H7 (cell line): ENCODE results near the gene RASGRP1. TPM values are rescaled to one million over a fixed set of nuclear protein-coding genes. Genes with fewer than 3 reads are reported as not detected.

ENCODE experiments used
- DNase-seq: peaks from one replicate; pipeline ENCODE4 v3.0.0; 2012
- H3K27me3 ChIP-seq: 2 replicates; pipeline ENCODE4 v1.6.0; 2011; ENCODE audit warnings: mild to moderate bottlenecking, low read length; ENCODE audit not compliant: control insufficient read depth, insufficient read depth
- H3K36me3 ChIP-seq: replicated peaks from 2 replicates; pipeline ENCODE4 v1.5.1; 2011; ENCODE audit warnings: low read length; ENCODE audit not compliant: control insufficient read depth, insufficient read depth
- H3K4me3 ChIP-seq: 2 replicates; pipeline ENCODE4 v1.5.1; 2011; ENCODE audit warnings: low read depth, mild to moderate bottlenecking, control low read depth, low read length, moderate library complexity; ENCODE audit not compliant: insufficient read depth
- total RNA-seq: library from RNA; depleted of rRNA; stranded (reverse); fragments of >200 nt; shearing (Covaris generic); gene quantifications from 2 replicates; pipeline ENCODE4 v1.2.3, GENCODE V29; 2014; rRNA removed

The RASGRP1 gene
- total RNA-seq, 1 experiment from 2014 or later: 2.8 TPM

DNA sequence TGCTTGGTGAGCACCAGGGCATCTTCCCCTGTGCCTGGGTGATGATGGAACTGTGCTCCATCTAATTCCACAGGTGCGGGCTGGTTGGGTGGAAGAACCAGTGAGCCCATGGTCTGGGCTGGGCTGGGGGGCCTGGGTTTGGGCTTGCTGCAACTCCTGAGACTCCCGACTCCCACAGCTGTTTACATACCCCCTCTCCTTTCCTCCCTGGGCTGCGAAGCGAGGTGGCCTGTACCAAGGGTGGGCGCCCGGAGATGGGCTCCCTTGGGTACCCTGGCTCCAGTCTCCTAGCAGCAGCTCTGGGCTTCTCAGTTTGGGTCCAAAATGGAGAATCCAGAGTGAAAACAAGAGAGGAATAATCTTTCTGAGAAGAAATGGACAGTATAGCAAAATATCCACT lies 105.1 kb downstream of the RASGRP1 start:
- DNase-seq: no peak
- H3K4me3 ChIP-seq: no peak overlapping the region
- H3K27me3 ChIP-seq: no peaks in the 10 kb centered on the region
- no peaks in the 10 kb centered on the region; the same call in 1 of the 2 replicates for H3K36me3 ChIP-seq

DNA sequence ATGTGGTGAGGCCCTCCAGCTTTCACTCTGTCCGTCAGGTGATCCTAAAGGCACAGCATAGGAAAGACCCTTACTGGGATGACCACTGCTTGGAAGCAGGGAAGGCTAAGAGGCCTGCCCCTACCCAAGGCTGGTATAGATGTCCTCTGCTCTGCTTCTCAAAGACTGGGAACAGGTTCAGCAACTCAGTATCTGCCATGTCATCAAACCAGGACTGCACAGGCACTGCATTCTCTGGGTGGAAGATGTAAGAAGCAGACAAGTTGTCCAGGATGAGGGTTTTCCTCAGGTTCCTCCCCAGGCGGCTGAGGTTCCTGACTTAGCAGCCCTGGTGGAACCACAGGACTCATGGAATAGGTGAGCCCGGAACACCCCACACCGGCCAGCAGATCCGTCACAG lies 106.0 kb downstream of the RASGRP1 start:
- Histone ChIP-seq H3K27me3 (no peaks in the 10 kb centered on the region), H3K4me3 (no peak overlapping the region), H3K36me3 (no peaks in the 10 kb centered on the region; the same call in 1 of the 2 replicates)
- DNase-seq: no peak

DNA sequence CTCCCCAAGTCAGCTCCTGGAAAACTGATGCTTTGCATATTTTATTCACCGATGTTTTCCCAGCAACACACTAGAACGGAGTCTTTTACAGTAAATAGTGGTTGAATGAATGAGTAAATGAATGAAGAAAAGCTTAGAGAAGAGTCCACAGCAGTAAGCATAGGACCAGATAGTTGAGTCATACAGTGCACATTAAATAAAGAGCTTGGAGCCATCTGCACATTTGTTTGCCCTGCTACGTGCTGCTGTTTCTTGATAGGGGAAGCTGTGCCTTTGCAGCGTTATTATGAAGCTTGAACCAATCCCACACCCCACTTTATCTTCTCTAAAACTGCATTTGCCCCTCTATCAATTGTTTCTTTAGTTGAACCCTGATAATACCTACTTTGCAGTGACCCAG lies 109.5 kb downstream of the RASGRP1 start:
- Histone ChIP-seq H3K27me3 (no peaks in the 10 kb centered on the region), H3K4me3 (peak overlapping the region; percentile 94), H3K36me3 (no peaks in the 10 kb centered on the region)
- no peak for DNase-seq

DNA sequence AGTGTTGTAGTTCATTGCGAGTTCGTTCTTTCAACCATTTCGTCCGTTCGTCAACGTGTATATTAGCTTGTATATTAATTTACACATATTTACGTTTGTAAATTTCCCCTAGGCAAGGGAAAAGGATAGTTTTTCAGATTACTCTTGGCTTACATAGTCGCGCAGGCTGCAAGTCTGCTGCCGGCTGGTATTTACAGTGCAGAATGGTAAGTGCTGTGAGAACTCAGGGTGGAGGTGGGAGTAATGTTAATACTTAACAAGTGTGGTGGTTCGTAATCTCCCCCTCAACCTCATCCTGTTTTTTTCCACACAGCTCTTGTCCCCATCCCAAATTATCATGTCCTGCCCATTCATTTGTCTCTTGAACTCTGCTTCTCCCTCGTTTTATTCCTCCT lies 109.9 kb downstream of the RASGRP1 start:
- Histone ChIP-seq H3K36me3 (no peaks in the 10 kb centered on the region), H3K4me3 (peak overlapping the region; percentile 94), H3K27me3 (no peaks in the 10 kb centered on the region)
- DNase-seq: peak; percentile 14

DNA sequence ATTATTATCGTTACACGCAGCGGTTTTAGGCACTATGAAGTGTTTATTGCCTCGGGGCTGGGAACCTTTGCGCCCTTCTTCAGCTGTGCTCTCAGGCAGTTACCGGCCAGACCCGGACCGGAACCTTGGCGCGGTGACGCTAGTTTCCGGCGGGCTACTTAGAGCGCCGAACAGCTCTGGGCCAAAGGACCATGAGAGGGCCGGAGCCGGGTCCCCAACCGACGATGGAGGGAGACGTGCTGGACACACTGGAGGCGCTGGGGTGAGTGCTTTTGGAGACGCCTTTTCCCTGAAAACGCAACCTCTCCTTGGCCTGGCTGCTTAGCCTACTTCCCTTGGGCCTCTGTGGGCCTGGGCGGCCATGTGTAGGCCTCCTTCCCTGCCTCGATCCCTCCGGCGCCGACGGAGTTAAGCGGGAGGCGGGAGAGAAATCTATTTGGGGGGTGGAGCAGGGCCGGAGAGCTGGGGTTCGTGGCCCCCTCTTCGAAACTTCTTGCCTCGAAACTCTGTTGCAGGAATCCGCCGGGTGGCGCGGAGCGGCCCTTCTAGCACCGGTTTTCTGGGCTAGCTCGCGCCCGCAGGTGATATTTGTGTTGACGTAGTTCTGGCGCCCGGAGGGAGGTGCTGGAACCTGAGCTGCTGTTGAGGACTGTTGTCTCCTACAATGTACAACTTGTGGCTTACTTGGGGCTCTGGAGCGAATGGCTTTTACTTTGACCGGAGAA lies 110.5 kb downstream of the RASGRP1 start, which contains the start of gene FAM98B:
Gene FAM98B, plus strand, starts transcription at position 157 of the 725 bp plus-strand sequence. Its CDS starts 35 bp downstream, at position 192.
- DNase-seq: peak; percentile 80
- no peaks in the 10 kb centered on the region for H3K36me3 ChIP-seq
- H3K27me3 ChIP-seq: no peaks in the 10 kb centered on the region
- peak within 1 kb of the TSS; percentile 94 for H3K4me3 ChIP-seq

DNA sequence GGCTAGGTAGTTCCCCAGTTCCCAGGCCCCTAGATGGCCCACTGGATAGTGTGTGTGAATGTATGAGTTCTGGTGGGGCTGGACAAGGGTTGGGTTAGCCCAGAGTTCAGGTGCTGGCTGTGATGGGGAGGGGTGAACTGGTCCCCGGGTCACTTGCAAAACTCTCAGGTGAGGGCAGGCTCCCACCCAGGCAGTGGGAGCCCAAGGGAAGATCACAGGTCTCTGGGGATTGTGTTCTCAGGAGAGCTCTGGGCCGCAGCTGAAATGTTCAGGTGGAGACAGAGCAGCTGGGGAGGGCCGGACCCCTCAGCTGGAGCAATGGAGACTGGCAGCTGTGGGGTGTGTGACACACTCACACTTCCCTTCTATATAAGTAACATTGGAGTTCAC lies 123.5 kb downstream of the RASGRP1 start:
- Histone ChIP-seq H3K4me3 (no peak overlapping the region), H3K27me3 (no peaks in the 10 kb centered on the region), H3K36me3 (no peaks in the 10 kb centered on the region)
- no peak for DNase-seq

DNA sequence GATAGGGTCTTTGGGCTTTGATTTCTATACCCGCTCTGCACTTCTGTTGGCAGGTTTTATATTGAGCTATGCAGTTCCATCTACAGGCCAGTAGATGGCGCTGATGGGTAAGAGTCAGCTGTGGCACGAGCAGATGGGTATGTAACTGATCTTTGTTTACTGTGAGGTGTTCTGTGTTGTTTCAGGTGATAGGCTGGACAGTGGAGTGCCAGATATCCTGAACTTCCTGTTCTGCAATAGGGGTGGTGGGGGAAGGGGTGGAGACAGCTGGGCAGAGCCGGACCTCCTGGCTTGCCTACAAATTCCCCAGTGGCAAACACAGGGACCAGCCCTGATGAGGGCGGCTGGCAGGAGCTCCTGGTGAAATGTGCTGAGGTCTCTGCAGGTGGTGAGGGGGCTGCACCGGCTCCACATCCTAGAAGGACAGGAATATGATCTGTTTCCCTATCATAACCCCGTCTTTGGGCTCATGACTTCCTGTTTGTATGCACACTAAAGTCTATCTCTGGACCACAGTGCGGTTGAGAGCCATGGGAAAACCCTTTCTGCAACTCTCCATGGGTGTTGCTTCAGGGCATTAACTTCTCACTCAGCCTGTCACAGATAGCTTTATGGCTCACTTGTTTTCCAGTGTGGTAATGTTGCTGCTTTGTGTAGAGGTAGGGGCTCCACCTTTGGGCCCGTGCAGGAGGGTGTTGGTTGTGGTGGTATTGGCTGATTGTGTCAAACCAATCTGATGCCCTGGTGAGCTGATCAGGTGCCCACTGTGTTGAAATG lies 124.1 kb downstream of the RASGRP1 start:
- peak; percentile 30 for DNase-seq
- H3K27me3 ChIP-seq: no peaks in the 10 kb centered on the region
- H3K36me3 ChIP-seq: no peaks in the 10 kb centered on the region
- no peak overlapping the region for H3K4me3 ChIP-seq

Other genes starting within 250 kb of the RASGRP1 start
- 8.9 TPM in 2 replicates for gene FAM98B, start 110.7 kb downstream of the RASGRP1 start, total RNA-seq